NCI-H2196 treated with DMSO at 0.1 percent for 48 hours (cell line): ENCODE data around the gene CTXN1.
"Not testable (repeated sequence)": the region's sequence is repeated elsewhere in the genome, so short reads cannot be mapped to it uniquely, and the experiment has no call there.

Experiments used
- DNase-seq: peaks from one replicate; lab custom pipeline; 2025; ENCODE audit not compliant: unreplicated experiment; lab: John Stamatoyannopoulos, UW

CTXN1 gene

DNA sequence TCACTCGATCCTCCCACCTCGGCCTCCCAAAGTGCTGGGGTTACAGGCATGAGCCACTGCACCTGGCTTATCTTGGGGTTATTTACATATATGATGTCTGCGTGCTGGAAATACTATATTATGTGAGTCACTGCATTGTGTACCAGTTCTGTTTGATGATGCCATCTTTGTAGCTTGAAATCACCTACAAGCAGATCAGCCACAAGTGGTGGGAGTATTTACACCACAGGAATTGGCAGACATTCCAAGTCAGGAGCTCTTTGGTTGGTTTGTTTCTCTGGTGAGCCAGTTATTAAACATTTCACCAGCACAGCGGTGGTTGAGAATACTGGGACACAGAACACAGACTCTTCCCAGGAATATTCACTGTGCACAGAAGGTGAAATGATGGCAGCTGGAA lies 22.0 kb upstream of the CTXN1 start:
- DNase-seq: no peak

GRCh38 chr19:7944177-7944761 lies 18.3 kb upstream of the CTXN1 start:
- DNase-seq: peak; percentile 77

- peak; percentile 98 for DNase-seq
Observed at GRCh38 chr19:7943444-7944176, 17.7 kb upstream of the CTXN1 start, which contains the start of gene TIMM44. TIMM44 (minus strand) TSS chr19:7943666; CDS start chr19:7943651, 15 bp downstream.

- no peak for DNase-seq
Observed at GRCh38 chr19:7942981-7943443, 17.1 kb upstream of the CTXN1 start.

DNA sequence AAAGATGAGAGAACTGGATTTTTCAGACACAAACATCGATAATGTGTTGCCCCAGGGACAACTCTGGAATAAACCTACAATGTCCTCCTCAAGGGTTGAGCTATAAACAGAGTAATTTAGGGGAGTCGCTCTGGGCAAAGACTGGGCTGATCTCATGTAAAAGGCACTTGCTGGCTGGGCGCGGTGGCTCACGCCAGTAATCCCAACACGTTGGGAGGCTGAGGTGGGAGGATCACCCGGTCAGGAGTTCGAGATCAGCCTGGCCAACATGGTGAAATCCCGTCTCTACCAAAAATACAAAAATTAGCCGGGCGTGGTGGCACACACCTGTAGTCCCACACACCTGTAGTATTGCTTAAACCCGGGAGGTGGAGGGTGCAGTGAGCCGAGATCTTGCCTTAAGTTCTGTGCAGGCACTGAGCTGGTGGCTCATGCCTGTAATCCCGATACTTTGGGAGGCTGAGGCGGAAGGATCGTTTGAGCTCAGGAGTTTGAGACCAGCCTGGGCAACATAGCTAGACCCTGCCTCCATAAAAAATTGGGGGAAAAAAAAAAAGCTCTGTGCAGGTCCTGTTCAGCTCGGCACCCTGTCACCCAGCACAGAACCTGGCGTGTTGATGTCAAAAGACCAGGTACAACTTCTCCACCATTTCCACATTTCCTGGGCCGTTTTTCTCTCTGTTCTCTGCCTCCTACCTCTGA lies 16.1 kb upstream of the CTXN1 start:
- DNase-seq: no peak

GRCh38 chr19:7940841-7941240 lies 14.9 kb upstream of the CTXN1 start:
- no peak for DNase-seq

DNA sequence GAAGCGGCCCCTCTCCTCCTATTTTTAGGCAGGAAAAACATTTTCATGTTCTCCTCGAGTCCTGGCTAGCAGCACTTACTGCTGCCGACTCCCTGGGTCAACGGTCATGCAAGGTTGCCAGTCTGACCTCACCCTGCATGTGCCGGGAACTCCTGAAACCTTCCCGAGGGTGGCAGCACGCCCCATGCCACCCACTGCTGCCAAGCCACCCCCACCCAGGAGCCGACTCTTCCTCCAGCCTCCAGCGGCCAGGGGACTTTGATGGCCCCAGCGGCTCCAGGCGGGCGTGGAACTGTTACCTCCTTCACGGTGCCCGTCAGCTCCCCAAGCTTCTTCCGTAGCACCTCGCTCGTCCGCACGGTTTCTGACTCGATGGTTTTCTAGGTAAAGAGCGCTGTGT lies 8.8 kb upstream of the CTXN1 start:
- DNase-seq: no peak

GRCh38 chr19:7933828-7934725 lies 8.1 kb upstream of the CTXN1 start:
- DNase-seq: no peak

GRCh38 chr19:7933411-7933810 lies 7.5 kb upstream of the CTXN1 start:
- DNase-seq: no peak

GRCh38 chr19:7932930-7933300 lies 7.0 kb upstream of the CTXN1 start:
- no peak for DNase-seq

- DNase-seq: no peak
Observed at GRCh38 chr19:7932276-7932929, 6.5 kb upstream of the CTXN1 start.

DNA sequence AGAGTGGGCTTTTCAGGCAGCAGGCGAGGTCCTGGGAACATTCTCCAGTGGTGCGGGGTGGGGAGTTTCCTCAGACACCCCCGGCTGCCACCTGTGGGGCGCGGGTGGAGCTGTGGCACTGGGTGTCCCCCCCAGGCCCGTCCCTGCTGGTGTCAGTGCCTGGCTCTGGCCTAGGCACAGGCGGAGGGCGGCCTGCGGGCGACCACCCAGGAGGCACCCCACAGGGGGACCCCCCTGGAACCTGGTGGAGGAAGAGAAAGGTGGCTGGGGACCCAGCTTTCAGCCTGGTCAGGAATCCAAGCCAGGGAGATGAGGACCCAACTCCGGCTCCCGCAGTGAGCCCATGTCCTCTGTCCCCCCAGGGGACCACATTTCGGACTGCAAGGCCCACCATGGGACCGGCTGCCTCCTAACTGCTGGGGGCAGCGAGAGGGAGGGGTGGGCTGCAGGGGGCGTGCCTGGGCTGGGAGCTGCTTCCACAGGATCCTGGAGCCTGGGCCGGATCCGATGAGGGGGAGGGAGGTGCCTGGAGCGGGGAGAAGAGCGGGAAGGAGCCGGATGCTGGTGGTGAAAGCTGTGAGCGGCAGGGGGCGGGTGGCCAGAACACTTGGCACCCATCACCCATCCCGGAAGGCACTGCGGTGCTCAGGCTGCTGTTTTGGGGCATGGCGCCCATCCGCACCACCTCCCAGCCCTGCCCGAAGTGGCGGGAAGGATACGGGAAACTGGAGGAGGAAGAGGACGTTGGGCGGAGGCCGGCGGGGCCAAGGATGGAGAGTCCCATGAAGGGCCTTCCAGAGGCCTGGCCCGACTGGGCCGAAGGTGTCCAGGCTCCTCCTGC lies 5.5 kb upstream of the CTXN1 start:
- DNase-seq: no peak

GRCh38 chr19:7930765-7931164 lies 4.8 kb upstream of the CTXN1 start:
- DNase-seq: no peak

DNA sequence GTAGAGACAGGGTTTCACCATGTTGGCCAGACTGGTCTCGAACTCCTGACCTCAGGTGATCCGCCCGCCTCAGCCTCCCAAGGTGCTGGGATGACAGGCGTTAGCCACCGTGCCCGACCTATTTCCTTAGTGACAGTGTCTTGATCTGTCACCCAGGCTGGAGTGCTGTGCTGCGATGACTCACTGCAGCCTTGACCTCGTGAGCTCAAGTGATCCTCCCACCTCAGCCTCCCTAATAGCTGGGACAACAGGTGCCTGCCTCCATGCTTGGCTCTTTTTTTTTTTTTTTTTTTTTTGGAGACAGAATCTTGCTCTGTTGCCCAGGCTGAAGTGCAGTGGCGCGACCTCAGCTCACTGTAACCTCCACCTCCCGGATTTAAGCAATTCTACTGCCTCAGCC lies 4.1 kb upstream of the CTXN1 start:
- not testable (repeated sequence) for DNase-seq

GRCh38 chr19:7928741-7929701 lies 3.1 kb upstream of the CTXN1 start:
- no peak for DNase-seq

GRCh38 chr19:7928334-7928706 lies 2.4 kb upstream of the CTXN1 start:
- no peak for DNase-seq

- DNase-seq: no peak
Observed at GRCh38 chr19:7927605-7928333, 1.8 kb upstream of the CTXN1 start.
